Measurements from ENCODE around the gene ANXA9. TPM values are rescaled to one million over a fixed set of nuclear protein-coding genes. Genes with fewer than 3 reads are reported as not detected.

ANXA9 gene
- total RNA-seq, 4 donors from 2014 or later = 55.1 to 103 (median 82.4) TPM

- DNase-seq (ENCODE audit: low spot score in 2 of 2) = no peak
- intact Hi-C loops (cut with DNase I; ENCODE audit: low total_unique reads) = no loop called here
- 80 to 95% methylated on average over 1 of the region's 1 CpG for WGBS, 2 donors
- TF ChIP-seq POLR2A (IDR thresholded peaks at IDR 0.05) (no peak), CTCF (IDR thresholded peaks at IDR 0.05) (no peak)
- H3K4me3 ChIP-seq (ENCODE audit: low read depth, poor library complexity, severe bottlenecking) = no peak overlapping the region
Measured at GRCh38 chr1:151043163-151043562, 61.1 kb downstream of the ANXA9 start.

Other genes with a start within 250 kb of the ANXA9 start
- gene CTSS, start 216.5 kb upstream of the ANXA9 start, total RNA-seq = 10 to 100 TPM; 11.4 to 33.4 (median 19.9) TPM
- 100 to 1,000 TPM in 2 of 4 donors, 10 to 100 TPM in 2; 73.3 to 205 (median 90.2) TPM for gene CTSK, start 174.0 kb upstream of the ANXA9 start, total RNA-seq
- 10 to 100 TPM; 32.8 to 50.8 (median 45.0) TPM for gene ARNT, start 105.7 kb upstream of the ANXA9 start, total RNA-seq
- not detected for gene CTXND2, start 95.2 kb upstream of the ANXA9 start, total RNA-seq
- 10 to 100 TPM; 23.5 to 38.1 (median 32.8) TPM for gene SETDB1, start 55.9 kb upstream of the ANXA9 start, total RNA-seq
- 10 to 100 TPM; 28.8 to 50.1 (median 41.3) TPM for gene CERS2, start 7.5 kb upstream of the ANXA9 start, total RNA-seq
- 10 to 100 TPM; 28.5 to 36.6 (median 30.8) TPM for gene MINDY1, start 24.6 kb downstream of the ANXA9 start, total RNA-seq
- 10 to 100 TPM; 12.9 to 30.7 (median 22.9) TPM for gene PRUNE1, start 26.2 kb downstream of the ANXA9 start, total RNA-seq
- gene BNIPL, start 54.3 kb downstream of the ANXA9 start, total RNA-seq = 100 to 1,000 TPM; 220 to 297 (median 254) TPM
- 1 to 10 TPM; 3.1 to 4.6 (median 3.6) TPM for gene C1orf56, start 65.5 kb downstream of the ANXA9 start, total RNA-seq
- gene CDC42SE1, start 77.3 kb downstream of the ANXA9 start, total RNA-seq = 10 to 100 TPM; 88.8 to 93.5 (median 92.0) TPM
- 1 to 10 TPM in 1 of 4 donors, under 1 TPM in 3; 0.47 to 1.6 (median 0.70) TPM for gene MLLT11, start 78.1 kb downstream of the ANXA9 start, total RNA-seq
- 10 to 100 TPM in 2 of 4 donors, 1 to 10 TPM in 2; 8.1 to 16.6 (median 11.0) TPM for gene GABPB2, start 88.5 kb downstream of the ANXA9 start, total RNA-seq
- gene SEMA6C, start 164.3 kb downstream of the ANXA9 start, total RNA-seq = 10 to 100 TPM in 2 of 4 donors, 1 to 10 TPM in 2; 9.7 to 30.4 (median 14.3) TPM
- 1 to 10 TPM; 1.2 to 5.6 (median 3.0) TPM for gene TNFAIP8L2, start 174.4 kb downstream of the ANXA9 start, total RNA-seq
- gene LYSMD1, start 183.6 kb downstream of the ANXA9 start, total RNA-seq = 10 to 100 TPM in 3 of 4 donors, 1 to 10 TPM in 1; 9.2 to 16.1 (median 11.8) TPM
- 10 to 100 TPM; 24.1 to 38.8 (median 27.3) TPM for gene SCNM1, start 183.9 kb downstream of the ANXA9 start, total RNA-seq
- gene TMOD4, start 193.7 kb downstream of the ANXA9 start, total RNA-seq = under 1 TPM in 1 of 4 donors, not detected in 3; 0.49 TPM
- 10 to 100 TPM; 27.3 to 43.3 (median 31.1) TPM for gene VPS72, start 207.9 kb downstream of the ANXA9 start, total RNA-seq
- gene PIP5K1A, start 216.3 kb downstream of the ANXA9 start, total RNA-seq = 10 to 100 TPM; 27.7 to 67.6 (median 44.1) TPM